CD4-positive, CD25-positive, alpha-beta regulatory T cell (primary cell): Measurements from ENCODE around the gene HGS. TPM values are rescaled to one million over a fixed set of nuclear protein-coding genes. Genes with fewer than 3 reads are reported as not detected.

ENCODE experiments used
- ATAC-seq, 2 donors: fragments of 150-1000 bp; cut with Tn5 transposase; one replicate each; pipeline ENCODE4 v1.10.0; 2021; ENCODE audit warnings: low read depth in 2 of 2, moderate number of reproducible peaks in 2 of 2, moderate library complexity in 1 of 2
- DNase-seq, 3 donors: peaks; one replicate each; pipeline versions ENCODE4 v3.0.0 to v3.0.0-alpha.2; 2012 to 2022; ENCODE audit warnings: mixed read lengths in 1 of 3
- H3K27ac ChIP-seq: one replicate; pipeline ENCODE4 v1.7.0; 2013; ENCODE audit warnings: mild to moderate bottlenecking, low read length; ENCODE audit not compliant: insufficient read depth, poor library complexity, severe bottlenecking
- H3K27me3 ChIP-seq: one replicate; pipeline ENCODE4 v1.7.0; 2013; ENCODE audit warnings: low read length; ENCODE audit not compliant: control insufficient read depth, insufficient read depth
- H3K36me3 ChIP-seq: one replicate; pipeline ENCODE4 v1.7.0; 2013; ENCODE audit warnings: mild to moderate bottlenecking, low read length, moderate library complexity; ENCODE audit not compliant: control insufficient read depth, insufficient read depth
- H3K4me1 ChIP-seq: 2 replicates; pipeline ENCODE4 v1.7.0; 2013; ENCODE audit warnings: mild to moderate bottlenecking, low read length; ENCODE audit not compliant: insufficient read depth, control insufficient read depth, poor library complexity, severe bottlenecking
- H3K4me3 ChIP-seq: one replicate; pipeline ENCODE4 v1.7.0; 2013; ENCODE audit warnings: low read depth, mild to moderate bottlenecking, low read length, moderate library complexity
- H3K9me3 ChIP-seq, 2 experiments: 1 replicate in 1 of 2; 2 replicates in 1 of 2; pipeline ENCODE4 v1.7.0; 2013; ENCODE audit warnings: low read length in 2 of 2, mild to moderate bottlenecking in 1 of 2, moderate library complexity in 1 of 2; ENCODE audit not compliant: control insufficient read depth in 2 of 2
- H3K27ac Mint-ChIP-seq, 3 donors: one replicate each; pipeline ENCODE4 v1.8.0; 2020 to 2022; ENCODE audit warnings: mild to moderate bottlenecking in 3 of 3, mixed read lengths in 3 of 3, moderate library complexity in 2 of 3
- H3K27me3 Mint-ChIP-seq: one replicate; pipeline ENCODE4 v1.8.0; 2022; ENCODE audit warnings: mild to moderate bottlenecking, mixed read lengths
- H3K36me3 Mint-ChIP-seq: one replicate; pipeline ENCODE4 v1.8.0; 2020; ENCODE audit warnings: mixed read lengths
- H3K4me1 Mint-ChIP-seq, 4 donors: one replicate each; pipeline ENCODE4 v1.8.0; 2020 to 2022; ENCODE audit warnings: mixed read lengths in 4 of 4, mild to moderate bottlenecking in 1 of 4
- H3K4me3 Mint-ChIP-seq, 4 donors: one replicate each; pipeline ENCODE4 v1.8.0; 2020 to 2022; ENCODE audit warnings: mild to moderate bottlenecking in 4 of 4, mixed read lengths in 4 of 4, moderate library complexity in 3 of 4
- H3K9me3 Mint-ChIP-seq, 7 donors: one replicate each; pipeline ENCODE4 v1.8.0; 2020 to 2022; ENCODE audit warnings: mixed read lengths in 7 of 7, mild to moderate bottlenecking in 3 of 7, moderate library complexity in 2 of 7
- polyA plus RNA-seq, 4 donors: library from polyadenylated mRNA; unstranded; fragments of 300-500 nt; fragmentation: Illumina TruSeq; gene quantifications; one replicate each; pipeline ENCODE4 v1.2.3, GENCODE V29; 2021
- total RNA-seq: library from RNA; stranded (reverse); gene quantifications from one replicate; pipeline ENCODE4 v1.2.3, GENCODE V29; 2022

HGS gene
- total and polyA plus RNA-seq, 5 donors from 2014 or later: 23.4 to 148 (median 29.6) TPM

DNA sequence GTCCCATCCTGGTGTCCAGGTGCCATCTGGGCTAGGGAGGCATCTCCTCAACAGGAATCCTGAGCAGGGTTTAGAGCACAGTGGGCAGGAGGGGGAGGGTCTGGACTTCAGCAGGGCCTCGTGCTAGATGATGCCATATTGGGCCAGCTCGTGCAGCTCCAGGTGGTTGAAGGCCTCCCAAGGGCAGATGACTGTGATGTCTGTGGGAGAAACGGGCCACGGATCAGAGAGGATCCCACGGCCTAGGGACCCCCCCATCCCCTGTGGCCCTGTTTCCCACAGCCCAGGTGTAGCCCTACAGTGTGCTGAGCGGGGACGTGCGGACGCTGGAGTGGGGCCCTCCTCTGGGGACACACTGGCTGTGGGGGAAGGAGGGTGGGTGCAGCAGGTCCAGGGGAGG lies 32.9 kb upstream of the HGS start:
- H3K4me1 ChIP-seq: peaks cover 7% of the 10 kb centered on the region
- no peaks in the 10 kb centered on the region for H3K27me3 ChIP-seq
- Mint-ChIP-seq H3K4me3 (no peak overlapping the region), H3K27ac (no peak overlapping the region), H3K36me3 (no peaks in the 10 kb centered on the region), H3K9me3 (peaks cover 0 to 3% (median 0%) of the 10 kb centered on the region in 7 donors), H3K4me1 (peaks cover 0 to 7% (median 0%) of the 10 kb centered on the region in 4 donors), H3K27me3 (peaks cover 20% of the 10 kb centered on the region)
- H3K4me3 ChIP-seq: no peak overlapping the region
- no peaks in the 10 kb centered on the region for H3K9me3 ChIP-seq
- DNase-seq: no peak
- ATAC-seq: no peak
- no peaks in the 10 kb centered on the region for H3K36me3 ChIP-seq
- no peak overlapping the region for H3K27ac ChIP-seq

- H3K27ac Mint-ChIP-seq: no peak overlapping the region
- peaks cover 20% of the 10 kb centered on the region for H3K27me3 Mint-ChIP-seq
- Histone ChIP-seq H3K27me3 (no peaks in the 10 kb centered on the region), H3K9me3 (no peaks in the 10 kb centered on the region), H3K4me1 (peaks cover 7% of the 10 kb centered on the region), H3K36me3 (no peaks in the 10 kb centered on the region), H3K4me3 (no peak overlapping the region), H3K27ac (no peak overlapping the region)
- peaks cover 0 to 7% (median 0%) of the 10 kb centered on the region in 4 donors for H3K4me1 Mint-ChIP-seq
- H3K9me3 Mint-ChIP-seq: peaks cover 0 to 3% (median 0%) of the 10 kb centered on the region in 7 donors
- no peaks in the 10 kb centered on the region for H3K36me3 Mint-ChIP-seq
- DNase-seq (no peak), ATAC-seq (no peak)
- H3K4me3 Mint-ChIP-seq: peak overlapping the region in 2 of 4 donors; percentile 32 to 49
These were observed 32.1 kb upstream of the HGS start for GRCh38 chr17:81651692-81652091.

DNA sequence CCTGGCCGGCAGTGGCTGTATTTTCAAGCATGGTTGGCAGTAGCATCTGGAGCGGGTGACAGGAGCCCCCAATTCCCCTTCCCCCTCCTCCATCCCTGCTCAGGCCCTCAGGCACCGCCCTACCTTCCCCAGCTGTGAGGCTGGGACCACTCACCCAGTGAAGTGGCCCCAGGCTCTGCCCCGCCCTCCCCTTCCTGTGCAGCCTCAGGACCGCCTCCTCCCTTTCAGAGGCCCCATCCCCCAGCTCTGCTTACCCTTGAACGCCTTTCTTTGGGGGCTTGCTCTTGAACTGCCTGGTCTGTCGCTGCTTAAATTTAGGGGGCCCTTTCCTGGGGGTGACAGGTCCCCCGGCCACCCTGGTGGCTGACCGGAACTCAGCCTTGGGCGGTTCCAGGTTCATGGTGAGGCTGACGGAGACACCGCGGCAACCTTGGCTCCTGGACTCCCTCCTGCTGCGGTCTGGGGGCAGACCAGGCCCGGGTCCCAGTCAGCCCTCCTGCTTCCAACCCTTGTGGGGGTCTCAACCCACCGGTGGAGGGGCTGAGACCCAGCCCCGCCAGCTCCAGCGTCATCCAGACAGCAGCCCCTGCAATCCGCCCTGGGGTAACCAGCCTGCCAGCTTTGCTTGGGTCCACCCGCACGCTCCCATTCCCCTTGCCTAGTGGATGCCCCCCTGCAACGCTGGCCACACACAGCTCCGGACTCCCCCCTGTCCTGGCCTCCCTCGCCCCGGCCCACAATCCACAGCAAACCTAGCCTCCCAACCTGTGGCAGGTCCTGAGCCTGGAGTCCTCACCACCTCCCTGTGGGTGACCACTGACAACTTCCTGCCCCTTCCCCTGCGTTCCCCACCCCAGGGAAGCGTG lies 30.7 kb upstream of the HGS start:
- Histone ChIP-seq H3K4me3 (no peak overlapping the region), H3K4me1 (peaks cover 7% of the 10 kb centered on the region), H3K27me3 (no peaks in the 10 kb centered on the region), H3K9me3 (no peaks in the 10 kb centered on the region), H3K36me3 (no peaks in the 10 kb centered on the region), H3K27ac (no peak overlapping the region)
- H3K27ac Mint-ChIP-seq: peak overlapping the region in 2 of 3 donors; percentile 15 to 86
- peaks cover 0 to 10% (median 0%) of the 10 kb centered on the region in 4 donors for H3K4me1 Mint-ChIP-seq
- DNase-seq: peak in 1 of 3 donors; percentile 52
- peak overlapping the region in 2 of 4 donors; percentile 39 to 75 for H3K4me3 Mint-ChIP-seq
- peaks cover 0 to 3% (median 0%) of the 10 kb centered on the region in 7 donors for H3K9me3 Mint-ChIP-seq
- H3K27me3 Mint-ChIP-seq: peaks cover 20% of the 10 kb centered on the region
- ATAC-seq: peak; percentile 13 to 34
- H3K36me3 Mint-ChIP-seq: no peaks in the 10 kb centered on the region

DNA sequence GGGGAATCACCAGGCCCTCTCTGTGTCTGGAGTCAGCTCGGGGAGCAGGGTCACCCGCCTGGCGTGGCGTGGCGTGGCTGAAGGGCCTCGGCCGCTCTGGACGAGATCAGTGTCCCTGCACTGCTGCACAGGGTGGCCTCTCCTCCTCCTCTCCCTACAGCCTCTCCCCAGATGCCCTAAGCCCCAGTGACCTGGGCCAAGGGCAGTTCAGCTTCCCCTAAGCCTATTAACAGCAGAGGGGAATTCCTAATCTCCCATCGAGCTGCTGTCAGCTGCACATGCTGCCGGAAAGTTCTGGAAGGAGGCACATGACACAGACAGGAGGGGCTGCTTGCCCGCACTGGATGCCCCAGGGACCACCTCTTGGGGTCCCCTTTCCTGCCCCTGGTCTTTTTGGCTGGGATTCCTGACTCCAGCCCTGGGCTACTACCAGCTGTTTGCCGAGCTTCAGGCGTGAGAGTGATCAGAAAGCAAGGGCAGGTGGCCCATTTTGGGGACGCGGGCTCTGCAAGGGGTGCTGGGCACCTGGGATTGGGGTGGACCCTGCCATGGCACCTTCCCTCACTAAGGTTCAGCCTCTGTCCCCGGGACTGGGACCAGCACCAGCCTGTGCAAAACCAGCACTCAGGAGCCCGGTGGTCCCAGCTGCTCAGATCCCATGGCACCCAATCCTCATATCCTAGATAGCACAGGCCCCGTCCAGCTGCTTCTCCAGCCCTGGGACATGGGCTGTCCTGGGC lies 28.3 kb upstream of the HGS start:
- Histone ChIP-seq H3K27me3 (no peaks in the 10 kb centered on the region), H3K9me3 (no peaks in the 10 kb centered on the region), H3K27ac (no peak overlapping the region), H3K36me3 (no peaks in the 10 kb centered on the region), H3K4me1 (peaks cover 7% of the 10 kb centered on the region), H3K4me3 (no peak overlapping the region)
- Mint-ChIP-seq H3K9me3 (peaks cover 0 to 2% (median 0%) of the 10 kb centered on the region in 7 donors), H3K36me3 (no peaks in the 10 kb centered on the region), H3K27ac (no peak overlapping the region), H3K27me3 (peaks cover 5% of the 10 kb centered on the region), H3K4me1 (peaks cover 0 to 10% (median 0%) of the 10 kb centered on the region in 4 donors), H3K4me3 (no peak overlapping the region)
- ATAC-seq: no peak
- no peak for DNase-seq

GRCh38 chr17:81656118-81656743 lies 27.6 kb upstream of the HGS start, which contains the start of gene PDE6G:
TSS of gene PDE6G (minus strand) at chr17:81656542. CDS start at chr17:81653305, 3,237 bp downstream.
- DNase-seq: no peak
- Histone ChIP-seq H3K9me3 (no peaks in the 10 kb centered on the region), H3K4me1 (peaks cover 7% of the 10 kb centered on the region), H3K27me3 (no peaks in the 10 kb centered on the region), H3K27ac (no peak within 1 kb of the TSS), H3K4me3 (no peak within 1 kb of the TSS), H3K36me3 (no peaks in the 10 kb centered on the region)
- no peak for ATAC-seq
- peaks cover 0 to 2% (median 0%) of the 10 kb centered on the region in 7 donors for H3K9me3 Mint-ChIP-seq
- no peaks in the 10 kb centered on the region for H3K36me3 Mint-ChIP-seq
- H3K27ac Mint-ChIP-seq: no peak within 1 kb of the TSS
- peaks cover 5% of the 10 kb centered on the region for H3K27me3 Mint-ChIP-seq
- H3K4me3 Mint-ChIP-seq: no peak within 1 kb of the TSS
- H3K4me1 Mint-ChIP-seq: peaks cover 0 to 10% (median 0%) of the 10 kb centered on the region in 4 donors

GRCh38 chr17:81656835-81657234 lies 27.0 kb upstream of the HGS start:
- Histone ChIP-seq H3K9me3 (no peaks in the 10 kb centered on the region), H3K27me3 (no peaks in the 10 kb centered on the region), H3K27ac (no peak overlapping the region), H3K4me3 (no peak overlapping the region), H3K4me1 (peaks cover 7% of the 10 kb centered on the region), H3K36me3 (no peaks in the 10 kb centered on the region)
- Mint-ChIP-seq H3K36me3 (no peaks in the 10 kb centered on the region), H3K4me3 (no peak overlapping the region), H3K4me1 (peaks cover 0 to 9% (median 0%) of the 10 kb centered on the region in 4 donors), H3K9me3 (peaks cover 0 to 2% (median 0%) of the 10 kb centered on the region in 7 donors), H3K27me3 (peaks cover 5% of the 10 kb centered on the region), H3K27ac (no peak overlapping the region)
- no peak for DNase-seq
- ATAC-seq: no peak

- Histone ChIP-seq H3K27ac (no peak overlapping the region), H3K9me3 (no peaks in the 10 kb centered on the region), H3K4me1 (peaks cover 10% of the 10 kb centered on the region), H3K27me3 (no peaks in the 10 kb centered on the region), H3K4me3 (no peak overlapping the region), H3K36me3 (no peaks in the 10 kb centered on the region)
- ATAC-seq: no peak
- Mint-ChIP-seq H3K36me3 (no peaks in the 10 kb centered on the region), H3K27ac (no peak overlapping the region), H3K9me3 (no peaks in the 10 kb centered on the region), H3K4me3 (no peak overlapping the region), H3K4me1 (peaks cover 0 to 18% (median 4%) of the 10 kb centered on the region in 4 donors), H3K27me3 (no peaks in the 10 kb centered on the region)
- DNase-seq: no peak
These were observed 24.8 kb upstream of the HGS start for GRCh38 chr17:81659038-81659437.
